HFFc6 (cell line): Measurements from ENCODE around the gene PALS2. TPM values are rescaled to one million over a fixed set of nuclear protein-coding genes. Genes with fewer than 3 reads are reported as not detected.

Source experiments
- DNase-seq: peaks from one replicate; pipeline ENCODE4 v3.0.0-alpha.2; 2018
- H3K27ac Mint-ChIP-seq: 2 replicates; pipeline ENCODE4 v1.8.0; 2020; ENCODE audit warnings: mild to moderate bottlenecking, mixed read lengths
- H3K27me3 Mint-ChIP-seq: 2 replicates; pipeline ENCODE4 v1.8.0; 2021; ENCODE audit warnings: mild to moderate bottlenecking, moderate library complexity, mixed read lengths; ENCODE audit not compliant: insufficient read depth
- H3K36me3 Mint-ChIP-seq: 2 replicates; pipeline ENCODE4 v1.8.0; 2021; ENCODE audit warnings: low read depth, mixed read lengths
- H3K4me1 Mint-ChIP-seq: 2 replicates; pipeline ENCODE4 v1.8.0; 2020; ENCODE audit warnings: low read depth, mixed read lengths
- H3K4me3 Mint-ChIP-seq: 2 replicates; pipeline ENCODE4 v1.8.0; 2020; ENCODE audit warnings: mild to moderate bottlenecking, moderate library complexity, mixed read lengths
- H3K9me3 Mint-ChIP-seq: 2 replicates; pipeline ENCODE4 v1.8.0; 2020; ENCODE audit warnings: mild to moderate bottlenecking, mixed read lengths
- total RNA-seq, 6 experiments: library from RNA; stranded (reverse); fragmentation: NEBNext Ultra II Directional; extraction: Animal tissue kit (Norgen Biotek cat#: 25700); gene quantifications; 2 replicates in 1 of 6; 3 replicates in 5 of 6; pipeline ENCODE4 v1.2.3, GENCODE V29; 2021
- TF ChIP-seq, protein P1 (sequence below): fragments of 200-600 bp; sonication (generic); IDR thresholded peaks from 2 replicates; pipeline ENCODE4 v1.5.0; 2021; ENCODE audit warnings: antibody characterized with exemption, mild to moderate bottlenecking

Gene PALS2
- total RNA-seq, 6 experiments from 2014 or later = 13.8 to 28.5 (median 20.1) TPM

GRCh38 chr7:24611130-24611529 lies 37.9 kb downstream of the PALS2 start:
- peaks cover 18% of the 10 kb centered on the region for H3K4me1 Mint-ChIP-seq
- DNase-seq = no peak
- H3K27me3 Mint-ChIP-seq = no peaks in the 10 kb centered on the region; the same call in 1 of the 2 replicates
- no peaks in the 10 kb centered on the region; the same call in 1 of the 2 replicates for H3K36me3 Mint-ChIP-seq
- TF ChIP-seq, protein P1, sequence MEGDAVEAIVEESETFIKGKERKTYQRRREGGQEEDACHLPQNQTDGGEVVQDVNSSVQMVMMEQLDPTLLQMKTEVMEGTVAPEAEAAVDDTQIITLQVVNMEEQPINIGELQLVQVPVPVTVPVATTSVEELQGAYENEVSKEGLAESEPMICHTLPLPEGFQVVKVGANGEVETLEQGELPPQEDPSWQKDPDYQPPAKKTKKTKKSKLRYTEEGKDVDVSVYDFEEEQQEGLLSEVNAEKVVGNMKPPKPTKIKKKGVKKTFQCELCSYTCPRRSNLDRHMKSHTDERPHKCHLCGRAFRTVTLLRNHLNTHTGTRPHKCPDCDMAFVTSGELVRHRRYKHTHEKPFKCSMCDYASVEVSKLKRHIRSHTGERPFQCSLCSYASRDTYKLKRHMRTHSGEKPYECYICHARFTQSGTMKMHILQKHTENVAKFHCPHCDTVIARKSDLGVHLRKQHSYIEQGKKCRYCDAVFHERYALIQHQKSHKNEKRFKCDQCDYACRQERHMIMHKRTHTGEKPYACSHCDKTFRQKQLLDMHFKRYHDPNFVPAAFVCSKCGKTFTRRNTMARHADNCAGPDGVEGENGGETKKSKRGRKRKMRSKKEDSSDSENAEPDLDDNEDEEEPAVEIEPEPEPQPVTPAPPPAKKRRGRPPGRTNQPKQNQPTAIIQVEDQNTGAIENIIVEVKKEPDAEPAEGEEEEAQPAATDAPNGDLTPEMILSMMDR = no peak
- H3K9me3 Mint-ChIP-seq = no peaks in the 10 kb centered on the region
- no peak overlapping the region for H3K27ac Mint-ChIP-seq
- no peak overlapping the region for H3K4me3 Mint-ChIP-seq

DNA sequence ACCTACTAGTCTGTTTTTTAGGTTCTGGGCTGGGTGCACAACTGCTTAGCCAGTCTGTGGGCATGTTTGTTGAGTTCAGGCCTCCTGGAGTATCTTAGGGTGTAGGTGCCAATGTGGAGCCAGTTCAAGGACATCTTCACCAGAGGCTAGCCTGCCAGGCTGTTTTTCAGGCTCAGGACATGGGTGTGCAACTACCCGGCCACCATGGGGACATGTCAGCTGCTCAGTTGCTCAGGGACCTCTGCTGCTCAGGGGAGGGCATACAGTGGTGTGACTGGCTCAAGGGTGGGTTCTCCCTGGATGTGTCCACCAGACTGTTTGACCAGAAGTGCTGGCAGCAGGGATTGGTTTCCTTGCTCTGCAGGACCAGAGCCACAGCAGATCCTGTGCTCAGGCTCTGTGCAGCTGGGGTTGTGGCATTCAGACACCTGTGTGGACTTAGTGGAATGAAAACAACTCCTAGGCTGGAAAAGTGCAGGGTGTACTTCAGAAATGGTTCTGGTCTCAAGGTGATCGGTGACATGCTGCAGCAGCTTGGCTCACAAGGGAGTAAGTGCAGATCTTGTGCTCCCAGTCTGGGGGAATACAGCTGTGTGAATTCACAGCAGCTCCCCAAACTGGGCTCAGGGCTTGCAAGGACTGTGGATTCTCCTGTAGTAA lies 44.8 kb downstream of the PALS2 start:
- peaks cover 8% of the 10 kb centered on the region; the same call in 1 of the 2 replicates for H3K9me3 Mint-ChIP-seq

DNA sequence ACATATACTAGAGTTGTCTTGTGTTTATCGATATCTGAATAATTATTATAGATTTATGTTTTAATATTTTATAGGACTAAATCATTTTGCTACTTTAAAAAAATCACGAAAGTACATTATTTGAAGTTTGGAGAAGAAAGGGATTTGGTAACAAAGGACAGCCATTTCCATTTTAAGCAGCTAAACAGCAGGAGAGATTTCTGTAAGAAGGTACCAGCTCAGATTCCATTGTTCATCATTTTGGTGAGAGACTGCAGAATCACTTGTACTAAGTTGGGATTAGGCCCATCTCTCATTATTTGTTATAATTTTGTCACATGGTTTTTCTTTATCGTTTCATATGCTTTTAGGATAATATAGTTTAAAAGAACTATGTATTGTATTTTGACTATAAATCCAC lies 46.7 kb downstream of the PALS2 start:
- H3K4me1 Mint-ChIP-seq = peaks cover 6% of the 10 kb centered on the region
- H3K9me3 Mint-ChIP-seq = peaks cover 8% of the 10 kb centered on the region; the same call in 1 of the 2 replicates
- no peaks in the 10 kb centered on the region; the same call in none of the 2 replicates for H3K27me3 Mint-ChIP-seq
- peaks cover 6% of the 10 kb centered on the region for H3K36me3 Mint-ChIP-seq
- DNase-seq = no peak
- no peak overlapping the region for H3K27ac Mint-ChIP-seq
- TF ChIP-seq, protein P1 = no peak
- no peak overlapping the region for H3K4me3 Mint-ChIP-seq

More for the DNA sequence above, 44.8 kb downstream of the PALS2 start:
- no peaks in the 10 kb centered on the region; the same call in none of the 2 replicates for H3K27me3 Mint-ChIP-seq
- no peak overlapping the region for H3K27ac Mint-ChIP-seq
- TF ChIP-seq, protein P1 = no peak
- no peak for DNase-seq
- peaks cover 6% of the 10 kb centered on the region for H3K36me3 Mint-ChIP-seq
- H3K4me1 Mint-ChIP-seq = peaks cover 6% of the 10 kb centered on the region
- H3K4me3 Mint-ChIP-seq = no peak overlapping the region

DNA sequence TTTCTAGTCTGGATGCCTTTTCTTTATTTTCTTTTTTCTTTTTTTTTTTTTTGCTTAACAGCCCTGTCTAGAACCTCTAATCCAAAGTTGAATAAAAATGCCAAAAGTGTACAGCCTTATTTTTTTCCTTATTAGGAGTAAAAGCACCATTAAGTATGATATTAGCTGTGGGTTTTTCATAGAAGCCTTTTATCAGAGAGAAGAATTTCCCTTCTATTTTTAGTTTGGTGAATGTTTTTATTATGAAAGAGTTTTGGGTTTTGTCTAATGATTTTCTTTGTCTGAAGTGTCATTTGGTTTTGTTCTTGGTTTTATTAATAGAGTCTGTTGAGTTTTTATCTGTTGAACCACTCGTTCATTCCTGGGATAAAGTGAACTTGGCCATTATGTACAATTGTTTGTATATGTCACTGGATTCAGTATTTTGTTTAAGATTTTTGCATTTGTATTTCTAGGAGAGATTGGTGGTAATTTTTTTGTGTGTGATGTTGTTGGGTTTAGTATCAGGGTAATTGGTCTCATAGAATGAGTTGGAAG lies 49.5 kb downstream of the PALS2 start:
- H3K4me3 Mint-ChIP-seq = no peak overlapping the region
- peaks cover 6% of the 10 kb centered on the region for H3K4me1 Mint-ChIP-seq
- TF ChIP-seq, protein P1 = no peak
- DNase-seq = no peak
- H3K9me3 Mint-ChIP-seq = no peaks in the 10 kb centered on the region
- H3K27me3 Mint-ChIP-seq = no peaks in the 10 kb centered on the region; the same call in none of the 2 replicates
- no peak overlapping the region for H3K27ac Mint-ChIP-seq
- peaks cover 17% of the 10 kb centered on the region for H3K36me3 Mint-ChIP-seq

Other genes with a start within 250 kb of the PALS2 start
- gene GSDME, start 184.0 kb downstream of the PALS2 start, total RNA-seq = 10 to 100 TPM; 37.1 to 49.8 (median 42.8) TPM